ENCODE measurements around the gene L3MBTL4. TPM values are rescaled to one million over a fixed set of nuclear protein-coding genes. Genes with fewer than 3 reads are reported as not detected.
"Not testable (repeated sequence)": the region's sequence is repeated elsewhere in the genome, so short reads cannot be mapped to it uniquely, and the experiment has no call there.

L3MBTL4 gene
- total RNA-seq, 2 experiments from 2014 or later, result 0.29 to 0.31 TPM

DNA sequence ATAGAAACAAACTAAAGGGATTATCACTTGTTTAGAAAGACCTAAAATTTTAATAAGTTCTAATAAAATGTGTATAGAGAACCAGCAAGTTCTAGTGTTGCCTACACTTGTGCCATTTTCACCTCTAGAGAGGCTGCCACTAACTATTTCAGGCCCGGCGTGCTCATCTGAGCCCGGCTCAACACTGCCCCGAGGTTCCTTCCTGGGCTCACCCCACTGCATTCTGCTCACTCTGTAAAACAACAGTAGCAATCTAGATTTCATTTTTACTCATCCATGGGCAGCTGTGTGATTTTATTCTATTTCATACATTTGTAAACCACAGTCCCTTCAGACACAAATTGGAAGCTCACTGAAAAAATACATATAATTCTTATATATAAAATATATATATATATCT lies 253.2 kb downstream of the L3MBTL4 start:
- intact Hi-C loops (cut with micrococcal nuclease), result no loop called here
- Mint-ChIP-seq H3K9me3 (peaks cover 10% of the 10 kb centered on the region), H3K27me3 (no peaks in the 10 kb centered on the region), H3K4me1 (ENCODE audit: low read depth) (no peaks in the 10 kb centered on the region), H3K27ac (no peak overlapping the region), H3K36me3 (no peaks in the 10 kb centered on the region), H3K4me3 (no peak overlapping the region)
- ChIA-PET CTCF (no interaction called here), POLR2A (no interaction called here)
- no peak for DNase-seq

DNA sequence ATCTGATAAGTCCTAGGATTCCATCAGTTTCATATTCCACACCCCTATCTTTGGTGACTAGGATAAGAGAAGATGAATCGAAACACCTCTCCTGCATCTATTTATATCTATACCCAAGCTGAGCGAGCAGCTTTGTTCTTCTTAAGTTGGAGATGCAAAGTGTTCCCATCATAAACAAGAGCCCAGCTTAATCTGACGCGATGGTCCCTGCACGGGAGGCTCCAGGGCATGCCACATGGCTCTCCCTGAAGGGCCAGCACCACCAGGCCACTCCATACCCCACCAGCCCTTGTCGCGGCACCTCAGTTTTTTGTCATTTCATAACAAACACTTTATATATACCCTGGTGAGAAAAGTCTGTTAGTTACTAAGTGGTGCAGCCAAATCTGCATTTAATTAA lies 255.3 kb downstream of the L3MBTL4 start:
- no peak for DNase-seq
- H3K9me3 Mint-ChIP-seq, result peaks cover 8% of the 10 kb centered on the region
- no peaks in the 10 kb centered on the region for H3K36me3 Mint-ChIP-seq
- intact Hi-C loops (cut with micrococcal nuclease), result no loop called here
- H3K27ac Mint-ChIP-seq, result no peak overlapping the region
- POLR2A ChIA-PET, result no interaction called here
- no peaks in the 10 kb centered on the region for H3K4me1 Mint-ChIP-seq (ENCODE audit: low read depth)
- no peak overlapping the region for H3K4me3 Mint-ChIP-seq
- CTCF ChIA-PET, result no interaction called here
- H3K27me3 Mint-ChIP-seq, result no peaks in the 10 kb centered on the region

DNA sequence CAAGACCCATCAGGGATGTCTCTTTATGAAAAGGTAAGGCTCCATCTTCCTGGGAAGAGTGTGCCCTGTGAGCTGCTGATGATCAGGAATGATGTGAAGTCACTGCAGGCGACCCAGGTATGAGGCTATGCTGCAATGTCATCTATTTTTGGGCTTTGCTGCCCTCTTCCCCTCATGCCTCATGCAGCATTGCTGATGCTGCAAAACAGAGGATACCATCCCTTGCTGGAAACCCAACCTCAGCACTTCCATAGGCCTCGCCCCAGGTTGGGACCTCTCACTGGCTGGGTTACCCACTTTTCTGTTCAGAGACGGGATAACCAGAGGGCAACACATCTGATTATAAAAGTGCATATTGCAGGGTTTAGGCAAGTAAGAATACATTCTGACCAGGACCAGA lies 255.8 kb downstream of the L3MBTL4 start:
- no peak overlapping the region for H3K27ac Mint-ChIP-seq
- H3K9me3 Mint-ChIP-seq, result peaks cover 8% of the 10 kb centered on the region
- no peak for DNase-seq
- H3K4me3 Mint-ChIP-seq, result no peak overlapping the region
- ChIA-PET POLR2A (no interaction called here), CTCF (no interaction called here)
- intact Hi-C loops (cut with micrococcal nuclease), result no loop called here
- no peaks in the 10 kb centered on the region for H3K27me3 Mint-ChIP-seq
- H3K4me1 Mint-ChIP-seq (ENCODE audit: low read depth), result no peaks in the 10 kb centered on the region
- H3K36me3 Mint-ChIP-seq, result no peaks in the 10 kb centered on the region

DNA sequence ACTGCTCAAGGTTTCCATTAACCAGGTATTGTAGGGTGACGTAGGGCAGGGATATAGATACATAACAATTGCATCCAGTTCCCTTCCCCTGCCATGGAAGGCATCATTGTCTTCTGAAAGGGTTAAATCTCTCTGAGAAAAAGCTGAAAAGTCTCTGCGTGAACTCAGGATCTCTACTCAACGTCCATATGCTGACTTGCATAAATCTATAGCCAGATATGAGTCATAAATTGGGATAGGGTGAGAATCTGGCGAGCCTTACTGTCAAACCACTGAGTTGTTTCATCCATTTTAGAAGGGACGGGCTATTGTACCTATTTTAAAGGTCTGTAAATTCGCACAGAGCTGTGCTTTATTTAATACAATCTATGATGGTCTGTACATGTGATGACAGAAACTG lies 258.3 kb downstream of the L3MBTL4 start:
- Mint-ChIP-seq H3K4me3 (no peak overlapping the region), H3K27ac (no peak overlapping the region), H3K27me3 (no peaks in the 10 kb centered on the region), H3K4me1 (ENCODE audit: low read depth) (no peaks in the 10 kb centered on the region), H3K36me3 (no peaks in the 10 kb centered on the region), H3K9me3 (peaks cover 3% of the 10 kb centered on the region)
- ChIA-PET POLR2A (no interaction called here), CTCF (no interaction called here)
- intact Hi-C loops (cut with micrococcal nuclease), result no loop called here
- no peak for DNase-seq

DNA sequence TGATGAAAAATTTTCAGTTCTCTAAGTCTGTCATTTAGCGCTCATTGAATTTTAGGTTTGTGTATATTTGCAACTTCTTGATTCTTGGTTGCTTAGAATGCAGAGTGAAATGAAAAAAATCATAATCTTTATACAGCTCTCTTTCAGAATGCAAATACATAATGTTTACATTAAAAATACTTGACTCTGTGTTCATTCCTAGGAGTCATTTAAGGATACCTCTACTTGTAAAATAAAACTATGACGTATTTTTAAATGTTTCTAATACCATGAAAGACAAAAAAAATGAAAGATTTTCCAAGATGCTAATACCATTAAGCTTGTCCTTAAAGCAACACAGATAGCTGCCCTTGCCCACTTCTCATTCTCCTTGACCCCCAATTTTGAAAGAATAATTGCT lies 259.0 kb downstream of the L3MBTL4 start:
- ChIA-PET CTCF (no interaction called here), POLR2A (no interaction called here)
- no peak overlapping the region for H3K27ac Mint-ChIP-seq
- H3K9me3 Mint-ChIP-seq, result peaks cover 3% of the 10 kb centered on the region
- DNase-seq, result no peak
- no peak overlapping the region for H3K4me3 Mint-ChIP-seq
- H3K4me1 Mint-ChIP-seq (ENCODE audit: low read depth), result no peaks in the 10 kb centered on the region
- H3K36me3 Mint-ChIP-seq, result no peaks in the 10 kb centered on the region
- no peaks in the 10 kb centered on the region for H3K27me3 Mint-ChIP-seq
- intact Hi-C loops (cut with micrococcal nuclease), result no loop called here

DNA sequence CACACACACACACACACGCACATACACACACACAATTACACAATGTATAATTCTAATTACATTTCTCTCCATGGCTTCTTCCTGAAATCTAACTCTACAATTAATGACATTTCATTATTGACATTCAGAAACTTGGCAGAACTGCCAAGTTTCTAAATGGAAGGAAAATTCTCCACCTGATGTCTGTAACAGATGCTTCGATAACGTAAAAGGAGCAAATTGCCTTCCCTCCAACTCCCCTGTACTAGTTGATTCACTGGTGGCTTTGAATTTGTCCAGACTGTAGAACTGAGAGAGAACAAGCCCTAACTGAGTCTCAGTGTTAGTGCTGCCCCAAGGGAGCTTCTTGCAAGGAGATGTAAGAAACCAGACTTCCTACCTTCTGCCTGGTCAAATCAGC lies 264.3 kb downstream of the L3MBTL4 start:
- POLR2A ChIA-PET, result no interaction called here
- H3K4me3 Mint-ChIP-seq, result no peak overlapping the region
- CTCF ChIA-PET, result no interaction called here

DNA sequence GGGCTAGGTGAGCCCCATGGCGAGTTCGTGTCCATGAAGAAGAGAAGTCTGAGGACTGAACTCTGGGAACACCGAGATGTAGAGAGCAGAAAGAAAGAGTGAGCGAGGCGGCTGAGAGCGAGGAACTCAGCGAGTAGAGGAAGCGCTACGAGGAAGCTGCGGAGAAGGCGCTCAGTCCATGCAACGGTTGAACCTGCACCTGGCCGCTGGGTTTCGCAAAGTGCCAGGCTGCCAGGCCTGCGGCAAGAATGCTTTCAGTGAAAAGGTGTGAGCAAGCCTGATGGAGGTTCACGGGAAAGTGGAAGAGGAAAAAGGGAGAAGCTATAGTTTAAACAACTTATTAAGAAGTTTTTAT lies 268.4 kb downstream of the L3MBTL4 start:
- POLR2A ChIA-PET, result no interaction called here
- DNase-seq, result no peak

More for the DNA sequence above, 264.3 kb downstream of the L3MBTL4 start:
- H3K27me3 Mint-ChIP-seq, result no peaks in the 10 kb centered on the region
- intact Hi-C loops (cut with micrococcal nuclease), result no loop called here
- no peak for DNase-seq
- H3K36me3 Mint-ChIP-seq, result no peaks in the 10 kb centered on the region
- no peak overlapping the region for H3K27ac Mint-ChIP-seq
- H3K9me3 Mint-ChIP-seq, result peaks cover 9% of the 10 kb centered on the region
- no peaks in the 10 kb centered on the region for H3K4me1 Mint-ChIP-seq (ENCODE audit: low read depth)

DNA sequence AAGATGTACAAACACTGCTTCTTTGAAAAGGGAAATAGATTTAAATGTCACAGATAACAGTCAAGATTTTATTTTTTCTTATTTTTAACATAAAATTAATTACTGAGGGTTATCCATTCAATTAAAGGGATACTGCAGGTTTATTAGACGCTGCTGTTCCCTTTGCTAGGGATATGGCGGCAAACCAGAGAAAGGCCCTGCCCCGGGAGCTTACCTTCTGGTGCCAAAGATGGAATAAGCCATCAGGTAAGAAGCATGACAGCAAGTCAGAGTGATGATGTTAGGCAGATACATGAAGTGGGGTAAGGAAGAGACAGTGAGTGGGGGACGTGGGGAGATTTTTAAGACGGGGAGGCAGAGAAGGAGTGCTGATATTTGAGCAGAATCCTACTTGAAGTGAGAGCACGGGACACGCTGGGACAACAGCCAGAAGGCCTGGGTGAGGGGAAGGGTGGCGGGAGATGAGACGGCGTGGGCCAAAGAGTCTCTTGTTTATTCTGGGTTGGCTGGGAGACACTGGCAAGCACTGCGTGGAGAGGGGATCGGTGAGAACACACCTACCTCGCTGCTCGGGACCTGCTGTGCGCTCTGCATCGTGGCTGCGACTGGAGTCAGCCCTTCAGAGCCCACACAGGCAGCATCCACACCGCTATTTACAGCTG lies 268.9 kb downstream of the L3MBTL4 start:
- Mint-ChIP-seq H3K27me3 (no peaks in the 10 kb centered on the region), H3K27ac (no peak overlapping the region), H3K4me1 (ENCODE audit: low read depth) (no peaks in the 10 kb centered on the region), H3K9me3 (peaks cover 5% of the 10 kb centered on the region), H3K4me3 (no peak overlapping the region), H3K36me3 (no peaks in the 10 kb centered on the region)
- no peak for DNase-seq
- ChIA-PET POLR2A (no interaction called here), CTCF (no interaction called here)
- intact Hi-C loops (cut with micrococcal nuclease), result no loop called here

More for the DNA sequence above, 268.4 kb downstream of the L3MBTL4 start:
- Mint-ChIP-seq H3K27ac (no peak overlapping the region), H3K36me3 (no peaks in the 10 kb centered on the region), H3K4me1 (ENCODE audit: low read depth) (no peaks in the 10 kb centered on the region), H3K9me3 (peaks cover 5% of the 10 kb centered on the region), H3K27me3 (no peaks in the 10 kb centered on the region), H3K4me3 (no peak overlapping the region)
- intact Hi-C loops (cut with micrococcal nuclease), result no loop called here
- CTCF ChIA-PET, result no interaction called here

DNA sequence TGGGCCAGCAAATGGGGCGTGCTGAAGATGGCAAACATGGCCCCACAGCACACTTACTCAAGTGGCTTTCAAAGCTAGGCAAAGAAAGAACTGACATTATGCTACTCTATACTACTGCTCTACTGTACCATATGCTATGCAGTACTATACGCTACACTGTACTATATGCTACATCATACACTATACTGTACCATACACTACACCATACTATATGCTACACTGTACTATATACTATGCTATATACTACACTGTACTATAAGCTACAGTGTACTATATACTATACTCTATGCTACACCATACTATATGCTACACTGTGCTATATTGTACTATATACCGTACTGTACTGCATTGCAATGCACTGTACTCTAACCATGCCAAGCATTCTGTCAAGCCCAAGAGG lies 275.7 kb downstream of the L3MBTL4 start:
- no peak for DNase-seq
- ChIA-PET CTCF (no interaction called here), POLR2A (no interaction called here)
- no peaks in the 10 kb centered on the region for H3K36me3 Mint-ChIP-seq
- H3K4me1 Mint-ChIP-seq (ENCODE audit: low read depth), result no peaks in the 10 kb centered on the region
- no peaks in the 10 kb centered on the region for H3K27me3 Mint-ChIP-seq
- intact Hi-C loops (cut with micrococcal nuclease), result no loop called here
- H3K4me3 Mint-ChIP-seq, result no peak overlapping the region
- peaks cover 6% of the 10 kb centered on the region for H3K9me3 Mint-ChIP-seq
- H3K27ac Mint-ChIP-seq, result no peak overlapping the region

DNA sequence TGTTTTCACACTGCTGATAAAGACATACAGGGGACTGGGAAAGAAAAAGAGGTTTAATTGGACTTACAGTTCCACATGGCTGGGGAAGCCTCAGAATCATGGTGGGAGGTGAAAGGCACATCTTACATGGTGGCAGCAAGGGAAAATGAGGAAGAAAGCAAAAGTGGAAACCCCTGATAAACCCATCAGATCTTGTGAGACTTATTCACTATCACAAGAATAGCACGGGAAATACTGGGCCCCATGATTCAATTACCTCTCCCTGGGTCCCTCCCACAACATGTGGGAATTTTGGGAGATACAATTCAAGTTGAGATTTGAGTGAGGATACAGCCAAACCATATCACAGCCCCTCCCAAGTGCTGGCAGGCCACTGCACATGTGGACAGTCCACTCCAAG lies 278.8 kb downstream of the L3MBTL4 start:
- H3K4me1 Mint-ChIP-seq (ENCODE audit: low read depth); H3K4me3 Mint-ChIP-seq; H3K36me3 Mint-ChIP-seq; H3K27me3 Mint-ChIP-seq; H3K27ac Mint-ChIP-seq; H3K9me3 Mint-ChIP-seq; POLR2A ChIA-PET; intact Hi-C loops (cut with micrococcal nuclease); DNase-seq; CTCF ChIA-PET: not testable (repeated sequence)

DNA sequence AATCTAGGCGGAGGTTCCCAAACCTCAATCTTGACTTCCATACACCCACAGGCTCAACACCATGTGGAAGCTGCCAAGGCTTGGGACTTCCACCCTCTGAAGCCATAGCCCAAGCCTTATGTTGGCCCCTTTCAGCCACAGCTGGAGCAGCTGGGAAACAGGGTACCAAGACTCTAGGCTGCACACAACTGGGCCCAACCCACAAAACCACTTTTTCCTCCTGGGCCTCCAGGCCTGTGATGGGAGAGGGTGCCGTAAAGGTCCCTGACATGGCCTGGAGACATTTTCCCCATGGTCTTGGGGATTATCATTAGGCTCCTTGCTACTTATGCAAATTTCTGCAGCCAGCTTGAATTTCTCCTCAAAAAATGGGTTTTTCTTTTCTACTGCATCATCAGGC lies 279.7 kb downstream of the L3MBTL4 start:
- H3K27me3 Mint-ChIP-seq; H3K27ac Mint-ChIP-seq; CTCF ChIA-PET; H3K9me3 Mint-ChIP-seq; H3K4me3 Mint-ChIP-seq; DNase-seq; POLR2A ChIA-PET; H3K4me1 Mint-ChIP-seq (ENCODE audit: low read depth); H3K36me3 Mint-ChIP-seq; intact Hi-C loops (cut with micrococcal nuclease): not testable (repeated sequence)

DNA sequence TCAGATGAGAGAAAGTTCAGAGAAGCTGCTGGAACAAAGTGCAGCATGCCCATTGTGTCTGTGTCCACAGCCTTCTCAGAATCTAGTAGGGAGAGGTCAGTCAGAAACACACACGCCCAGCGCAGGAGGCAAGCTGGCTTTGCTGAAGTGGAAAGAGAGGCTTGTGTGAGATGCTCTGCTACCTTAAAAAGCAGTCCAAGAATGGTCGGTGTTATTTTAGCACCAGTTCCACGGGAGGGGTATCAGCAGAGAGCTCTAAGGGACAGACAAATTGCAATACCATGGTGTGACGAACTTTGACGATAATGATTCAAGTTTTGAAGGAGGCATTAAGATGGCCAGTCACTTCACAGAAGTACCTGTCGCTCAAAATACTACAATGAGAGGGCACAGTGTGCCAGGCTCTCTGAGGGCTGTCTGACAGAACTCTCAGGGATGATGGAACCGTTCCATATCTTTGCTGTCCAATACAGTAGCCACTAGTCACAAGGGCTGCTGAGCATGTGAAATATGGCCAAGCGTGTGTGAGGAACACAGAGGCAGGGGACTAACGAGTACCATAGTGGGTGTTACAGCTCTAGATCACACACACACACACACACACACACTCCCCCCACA lies 281.9 kb downstream of the L3MBTL4 start:
- DNase-seq, result no peak
- Mint-ChIP-seq H3K9me3 (peaks cover 6% of the 10 kb centered on the region), H3K27ac (no peak overlapping the region), H3K27me3 (no peaks in the 10 kb centered on the region), H3K4me3 (no peak overlapping the region), H3K36me3 (no peaks in the 10 kb centered on the region), H3K4me1 (ENCODE audit: low read depth) (no peaks in the 10 kb centered on the region)
- POLR2A ChIA-PET, result no interaction called here
- intact Hi-C loops (cut with micrococcal nuclease), result no loop called here
- CTCF ChIA-PET, result no interaction called here

DNA sequence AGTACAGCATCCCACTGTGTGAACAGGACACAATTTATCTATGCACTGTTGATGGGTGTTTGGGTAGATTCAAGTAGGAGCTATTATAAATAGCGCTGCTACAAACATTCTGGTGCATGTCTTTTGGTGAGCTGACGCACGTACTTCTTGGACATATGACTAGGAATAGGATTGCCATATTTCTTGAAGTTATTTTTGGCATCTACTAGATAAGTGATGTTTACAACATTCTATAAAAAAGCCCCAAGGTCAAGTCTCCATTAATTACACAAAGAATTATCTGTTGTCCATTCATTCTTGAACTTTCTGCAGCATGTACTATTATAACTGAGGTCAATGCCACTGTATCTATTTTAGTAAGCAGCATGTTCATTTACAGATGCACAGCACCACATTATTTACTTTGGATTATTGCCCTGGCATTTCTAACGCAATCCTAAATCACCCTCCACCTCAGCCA lies 293.9 kb downstream of the L3MBTL4 start:
- no peak overlapping the region for H3K4me3 Mint-ChIP-seq
- H3K36me3 Mint-ChIP-seq, result no peaks in the 10 kb centered on the region

More for the DNA sequence above, 293.9 kb downstream of the L3MBTL4 start:
- Mint-ChIP-seq H3K27me3 (no peaks in the 10 kb centered on the region), H3K9me3 (peaks cover 2% of the 10 kb centered on the region), H3K27ac (no peak overlapping the region), H3K4me1 (ENCODE audit: low read depth) (no peaks in the 10 kb centered on the region)
- ChIA-PET CTCF (no interaction called here), POLR2A (no interaction called here)
- DNase-seq, result no peak
- intact Hi-C loops (cut with micrococcal nuclease), result no loop called here

Measured in activated CD4-positive, alpha-beta memory T cell treated with anti-CD3 and anti-CD28 coated beads for 36 hours (primary cell).